Measurements from ENCODE around the gene NHSL1.

NHSL1 gene

GRCh38 chr6:138464085-138464484, 35.2 kb downstream of the NHSL1 start:
- no peak for DNase-seq (ENCODE audit: low read depth)

GRCh38 chr6:138461647-138462046, 37.6 kb downstream of the NHSL1 start:
- no peak for DNase-seq (ENCODE audit: low read depth)

- no peak for DNase-seq (ENCODE audit: low read depth)
Measured at GRCh38 chr6:138456401-138456790, 42.9 kb downstream of the NHSL1 start.

DNA sequence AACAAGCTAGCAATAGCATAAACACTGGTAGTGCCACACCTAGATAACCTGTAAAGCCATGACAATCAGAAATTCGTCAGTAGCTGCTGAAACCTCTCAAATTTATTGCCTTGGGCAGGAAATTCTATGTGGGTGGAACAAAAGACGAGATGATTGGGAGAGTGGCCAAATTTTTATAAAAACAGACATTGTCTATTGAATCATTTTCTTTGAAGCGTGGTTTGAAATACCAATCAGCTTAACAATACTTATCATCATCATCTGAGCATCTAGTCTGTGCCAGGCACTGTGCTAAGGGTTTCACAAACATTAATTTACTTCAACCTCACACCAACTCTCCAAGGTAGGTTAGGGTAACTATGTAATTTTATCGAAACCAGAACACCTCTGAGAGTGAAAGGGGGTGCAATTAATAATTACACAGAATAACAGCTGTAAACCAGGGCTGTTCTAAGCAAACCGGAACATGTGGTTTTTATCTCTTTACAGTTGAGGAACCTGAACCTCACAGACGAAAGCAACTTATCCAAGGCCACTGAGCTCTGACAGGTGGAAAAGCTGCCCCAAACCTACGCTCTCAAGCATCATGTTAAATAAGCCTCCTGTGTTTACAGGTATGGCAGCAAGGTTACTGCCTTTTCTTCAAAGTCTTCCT, 43.4 kb downstream of the NHSL1 start:
- no peak for DNase-seq (ENCODE audit: low read depth)

GRCh38 chr6:138454981-138455706, 44.1 kb downstream of the NHSL1 start:
- DNase-seq (ENCODE audit: low read depth): no peak

- DNase-seq (ENCODE audit: low read depth): no peak
Measured at GRCh38 chr6:138451043-138451442, 48.3 kb downstream of the NHSL1 start.

GRCh38 chr6:138450445-138450844, 48.8 kb downstream of the NHSL1 start:
- DNase-seq (ENCODE audit: low read depth): no peak

- no peak for DNase-seq (ENCODE audit: low read depth)
Measured at GRCh38 chr6:138446821-138447220, 52.5 kb downstream of the NHSL1 start.

- no peak for DNase-seq (ENCODE audit: low read depth)
Measured at GRCh38 chr6:138443979-138444378, 55.3 kb downstream of the NHSL1 start.

DNA sequence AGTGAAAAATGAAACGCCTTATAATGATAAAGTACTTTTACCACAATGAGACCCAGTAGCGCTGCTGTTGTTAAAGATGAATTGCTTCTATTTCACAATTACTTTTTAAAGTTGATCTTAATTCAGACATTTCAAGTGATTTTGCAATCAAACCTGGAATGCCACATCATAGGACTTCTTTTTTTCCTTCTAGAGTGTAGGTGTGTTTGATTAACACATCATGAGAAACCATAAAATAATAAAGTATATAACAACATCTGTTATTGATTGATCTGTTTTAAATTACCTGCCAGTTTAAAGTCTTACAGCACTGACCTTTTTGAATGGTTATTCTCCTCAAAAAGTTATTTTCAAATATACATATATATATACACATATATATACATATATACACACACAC, 56.6 kb downstream of the NHSL1 start:
- DNase-seq (ENCODE audit: low read depth): no peak

DNA sequence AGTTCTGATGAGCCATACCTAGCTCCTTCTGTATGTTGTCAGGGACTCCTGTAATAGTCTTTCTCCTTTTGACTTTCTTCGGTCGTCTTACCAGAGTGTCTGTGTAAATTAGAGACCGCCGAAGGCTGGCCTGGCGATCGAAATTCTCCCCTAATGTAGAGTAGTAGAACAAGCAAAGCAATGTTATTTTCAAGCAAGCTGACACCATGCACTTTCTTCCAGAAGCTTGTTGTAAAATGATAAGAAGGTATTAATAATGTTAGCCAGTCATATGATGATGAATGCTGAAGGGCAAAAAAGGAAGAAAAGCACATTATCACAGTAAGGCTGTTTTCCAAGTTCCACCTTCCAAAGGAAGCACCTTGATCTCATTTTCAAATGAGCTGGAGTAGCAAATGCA, 57.3 kb downstream of the NHSL1 start:
- DNase-seq (ENCODE audit: low read depth): no peak

GRCh38 chr6:138440758-138441357, 58.4 kb downstream of the NHSL1 start:
- no peak for DNase-seq (ENCODE audit: low read depth)

DNA sequence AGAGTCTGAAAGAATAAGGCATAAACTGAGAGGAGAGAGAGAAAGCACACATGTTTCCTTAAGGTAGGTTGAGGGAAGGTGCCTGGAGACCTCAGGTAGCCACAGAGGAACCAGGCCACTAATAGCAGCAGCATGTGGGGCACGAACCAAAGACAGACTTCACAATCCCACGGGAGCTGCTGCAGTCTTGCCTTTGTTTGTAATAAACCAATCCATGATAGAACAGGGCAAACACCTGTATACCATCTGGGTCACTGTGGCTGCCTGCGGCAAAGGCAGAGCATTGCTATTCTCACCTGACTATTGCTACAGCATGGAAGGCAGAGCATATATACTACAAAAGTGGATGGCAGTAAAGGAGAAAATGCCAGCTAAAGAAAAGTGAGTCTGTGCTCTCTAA, 59.0 kb downstream of the NHSL1 start:
- DNase-seq (ENCODE audit: low read depth): no peak

DNA sequence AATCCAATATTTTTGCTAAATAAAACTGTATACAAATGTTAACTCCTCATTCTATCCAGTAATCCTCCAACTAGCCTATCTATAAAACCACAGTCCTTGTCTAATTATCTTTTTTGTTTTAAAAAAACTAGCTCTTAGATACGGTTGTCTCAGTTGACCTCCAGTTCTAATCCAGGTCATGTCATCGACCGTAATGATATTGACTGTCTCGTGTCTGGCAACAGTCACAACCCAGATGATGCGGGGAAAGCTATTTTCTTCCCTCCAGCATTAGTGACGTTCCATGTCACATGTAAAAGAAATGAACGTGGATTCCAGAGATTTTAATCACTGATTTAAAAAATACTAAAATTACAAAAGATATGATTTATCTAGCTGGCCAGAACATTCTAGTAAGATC, 59.7 kb downstream of the NHSL1 start:
- no peak for DNase-seq (ENCODE audit: low read depth)

DNA sequence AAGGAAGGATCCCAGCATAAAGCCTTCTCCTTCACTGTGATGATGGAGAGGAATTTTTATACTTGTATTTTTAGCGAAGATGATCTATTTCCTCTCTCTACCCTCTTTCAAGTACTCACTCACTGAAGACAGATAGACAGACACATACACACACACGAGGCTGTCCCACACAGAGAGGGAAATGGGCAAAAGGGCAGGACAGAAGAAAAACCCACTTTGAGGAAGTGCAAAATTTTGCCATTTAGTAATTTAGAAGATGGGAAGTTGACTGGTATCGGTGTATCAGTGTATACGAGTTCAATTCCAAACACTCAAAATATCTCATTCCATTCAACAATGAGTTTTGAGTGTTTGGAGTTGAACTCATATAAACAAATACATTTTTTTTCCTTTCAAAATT, 64.4 kb downstream of the NHSL1 start:
- no peak for DNase-seq (ENCODE audit: low read depth)

DNA sequence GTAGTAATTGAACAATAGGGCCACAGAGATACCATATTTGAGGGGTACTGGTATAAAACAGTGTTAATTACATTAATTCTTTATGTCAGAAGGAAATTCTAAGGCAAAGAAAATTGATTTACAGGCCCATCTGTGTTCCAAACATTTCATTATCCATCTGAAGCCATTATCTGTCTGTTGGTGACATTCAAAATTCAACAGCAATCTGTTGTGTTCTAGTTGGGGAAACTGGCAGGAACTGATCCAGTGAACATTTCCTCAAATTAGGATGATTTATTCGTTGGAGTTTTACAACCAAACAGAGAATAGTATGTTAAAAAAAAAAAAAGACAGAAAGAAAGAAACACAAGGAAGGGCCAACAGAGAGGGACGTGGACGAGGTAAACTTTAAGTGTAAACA, 65.2 kb downstream of the NHSL1 start:
- no peak for DNase-seq (ENCODE audit: low read depth)

DNA sequence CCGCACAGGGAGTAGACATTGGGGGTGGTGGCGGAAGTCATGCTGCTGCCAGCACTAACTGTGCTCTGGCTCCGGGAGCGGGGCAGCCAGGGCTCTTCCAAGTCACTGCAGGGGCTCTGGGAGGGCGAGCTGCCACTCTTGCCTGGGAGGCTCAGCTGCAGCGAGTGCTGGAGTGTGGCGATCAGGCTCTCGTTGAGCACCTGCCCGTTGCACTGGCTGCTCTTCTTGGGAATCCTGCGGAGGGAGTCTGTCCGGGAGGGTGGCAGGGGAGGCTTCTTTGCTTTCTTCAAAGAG, 67.3 kb downstream of the NHSL1 start:
- DNase-seq (ENCODE audit: low read depth): no peak

GRCh38 chr6:138431256-138432062, 67.8 kb downstream of the NHSL1 start:
- no peak for DNase-seq (ENCODE audit: low read depth)

- DNase-seq (ENCODE audit: low read depth): no peak
Measured at GRCh38 chr6:138430361-138431145, 68.7 kb downstream of the NHSL1 start.

- no peak for DNase-seq (ENCODE audit: low read depth)
Measured at GRCh38 chr6:138429761-138430160, 69.5 kb downstream of the NHSL1 start.

- no peak for DNase-seq (ENCODE audit: low read depth)
Measured at GRCh38 chr6:138428944-138429598, 70.2 kb downstream of the NHSL1 start.

- no peak for DNase-seq (ENCODE audit: low read depth)
Measured at GRCh38 chr6:138427701-138428100, 71.6 kb downstream of the NHSL1 start.

All from GM04503 (cell line).